Esophagus squamous epithelium (tissue), 5 donors: ENCODE data around the gene RGL3. TPM values are rescaled to one million over a fixed set of nuclear protein-coding genes. Genes with fewer than 3 reads are reported as not detected.

ENCODE experiments used
- DNase-seq: peaks from one replicate; lab custom pipeline; 2025; lab: John Stamatoyannopoulos, UW
- H3K27ac ChIP-seq, 4 donors: fragments of 200-600 bp; sonication (generic); one replicate each; pipeline ENCODE4 v1.5.1; 2016 to 2019; ENCODE audit warnings: mild to moderate bottlenecking in 1 of 4
- H3K27me3 ChIP-seq, 4 donors: fragments of 200-600 bp; sonication (generic); 1 replicate in 3 of 4; 2 replicates in 1 of 4; pipeline versions ENCODE4 v1.5.1 to v1.6.0; 2017 to 2021; ENCODE audit warnings: antibody characterized with exemption in 1 of 4
- H3K36me3 ChIP-seq, 3 donors: fragments of 200-600 bp; sonication (generic); one replicate each; pipeline ENCODE4 v1.5.1; 2016 to 2019
- H3K4me1 ChIP-seq, 3 donors: fragments of 200-600 bp; sonication (generic); one replicate each; pipeline ENCODE4 v1.5.1; 2017 to 2019
- H3K4me3 ChIP-seq, 4 donors: fragments of 200-600 bp; sonication (generic); 1 replicate in 3 of 4; 2 replicates in 1 of 4; pipeline ENCODE4 v1.5.1; 2016 to 2019; ENCODE audit warnings: mild to moderate bottlenecking in 2 of 4, moderate library complexity in 1 of 4
- H3K9me3 ChIP-seq, 3 donors: fragments of 200-600 bp; sonication (generic); one replicate each; pipeline ENCODE4 v1.5.1; 2016 to 2019
- POLR2A ChIP-seq, 4 donors: fragments of 450-650 bp; IDR thresholded peaks; one replicate each; pipeline ENCODE4 v1.6.1; 2017; ENCODE audit warnings: antibody characterized with exemption in 4 of 4, mild to moderate bottlenecking in 4 of 4, moderate library complexity in 3 of 4
- WGBS, 2 donors: methylation state at CpG; one replicate each; pipeline ENCODE4 v1.1.5; 2018; 5-methylcytosine and 5-hydroxymethylcytosine counted together
- intact Hi-C: fragments of 100-400 bp; cut with DNase I; formaldehyde crosslinking; loops from one replicate; pipeline ENCODE4 v1.15.0; 2022
- total RNA-seq, 4 donors: library from RNA; depleted of rRNA; stranded (reverse); fragments of >200 nt; gene quantifications; one replicate each; pipeline ENCODE4 v1.1.0, GENCODE V29; 2016
- TF ChIP-seq, protein P1 (sequence below), 6 experiments: fragments of 450-650 bp in 4 of 6; fragments of 200-600 bp in 2 of 6; sonication (generic) in 2 of 6; IDR thresholded peaks; one replicate each; pipeline ENCODE4 v1.5.1; 2016 to 2019; ENCODE audit warnings: antibody characterized with exemption in 6 of 6, mild to moderate bottlenecking in 4 of 6, moderate library complexity in 4 of 6
- donor health status: DM: yes; HTN: yes; CAD: no.

Gene RGL3
- total RNA-seq, 4 donors from 2014 or later: 0.22 to 1.9 (median 0.45) TPM

DNA sequence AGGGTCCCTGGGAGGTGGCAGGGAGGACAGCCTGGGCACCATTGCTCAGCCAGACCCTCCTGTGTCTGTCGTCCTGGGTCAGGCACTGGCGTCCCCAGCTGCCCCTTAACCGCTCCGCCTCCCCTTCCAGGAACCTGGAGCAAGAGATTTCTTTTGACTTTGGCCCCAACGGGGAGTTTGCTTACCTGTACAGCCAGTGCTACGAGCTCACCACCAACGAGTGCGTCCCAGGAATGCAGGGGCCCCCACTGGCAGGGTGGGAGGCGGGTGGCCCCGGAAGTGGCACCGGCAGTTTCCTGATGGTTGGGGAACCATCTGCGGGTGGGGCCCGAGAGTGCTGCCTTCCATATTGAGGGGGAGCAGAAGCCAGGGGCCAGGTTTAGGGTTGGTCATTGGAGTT is 29.3 kb upstream of the RGL3 start:
- intact Hi-C loops: loop anchor here (10.0 kb wide), 1 partner anchor 154 kb away; the partner anchor contains the start of gene TSPAN16
- H3K36me3 ChIP-seq: peaks cover 37 to 77% (median 40%) of the 10 kb centered on the region in 3 donors
- H3K4me3 ChIP-seq: no peak overlapping the region
- peaks cover 0 to 7% (median 0%) of the 10 kb centered on the region in 4 donors for H3K27me3 ChIP-seq
- no peak for DNase-seq
- no peaks in the 10 kb centered on the region for H3K9me3 ChIP-seq
- no peak overlapping the region for H3K27ac ChIP-seq
- WGBS, 2 donors: 90% methylated on average over 9 of the region's 13 CpGs; no CpG with 5 or more reads in 1 of the 2 donors
- no peak for TF ChIP-seq POLR2A (IDR thresholded peaks at IDR 0.05)
- TF ChIP-seq, protein P1, sequence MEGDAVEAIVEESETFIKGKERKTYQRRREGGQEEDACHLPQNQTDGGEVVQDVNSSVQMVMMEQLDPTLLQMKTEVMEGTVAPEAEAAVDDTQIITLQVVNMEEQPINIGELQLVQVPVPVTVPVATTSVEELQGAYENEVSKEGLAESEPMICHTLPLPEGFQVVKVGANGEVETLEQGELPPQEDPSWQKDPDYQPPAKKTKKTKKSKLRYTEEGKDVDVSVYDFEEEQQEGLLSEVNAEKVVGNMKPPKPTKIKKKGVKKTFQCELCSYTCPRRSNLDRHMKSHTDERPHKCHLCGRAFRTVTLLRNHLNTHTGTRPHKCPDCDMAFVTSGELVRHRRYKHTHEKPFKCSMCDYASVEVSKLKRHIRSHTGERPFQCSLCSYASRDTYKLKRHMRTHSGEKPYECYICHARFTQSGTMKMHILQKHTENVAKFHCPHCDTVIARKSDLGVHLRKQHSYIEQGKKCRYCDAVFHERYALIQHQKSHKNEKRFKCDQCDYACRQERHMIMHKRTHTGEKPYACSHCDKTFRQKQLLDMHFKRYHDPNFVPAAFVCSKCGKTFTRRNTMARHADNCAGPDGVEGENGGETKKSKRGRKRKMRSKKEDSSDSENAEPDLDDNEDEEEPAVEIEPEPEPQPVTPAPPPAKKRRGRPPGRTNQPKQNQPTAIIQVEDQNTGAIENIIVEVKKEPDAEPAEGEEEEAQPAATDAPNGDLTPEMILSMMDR (IDR thresholded peaks at IDR 0.05): no peak
- peaks cover 0 to 16% (median 3%) of the 10 kb centered on the region in 3 donors for H3K4me1 ChIP-seq

DNA sequence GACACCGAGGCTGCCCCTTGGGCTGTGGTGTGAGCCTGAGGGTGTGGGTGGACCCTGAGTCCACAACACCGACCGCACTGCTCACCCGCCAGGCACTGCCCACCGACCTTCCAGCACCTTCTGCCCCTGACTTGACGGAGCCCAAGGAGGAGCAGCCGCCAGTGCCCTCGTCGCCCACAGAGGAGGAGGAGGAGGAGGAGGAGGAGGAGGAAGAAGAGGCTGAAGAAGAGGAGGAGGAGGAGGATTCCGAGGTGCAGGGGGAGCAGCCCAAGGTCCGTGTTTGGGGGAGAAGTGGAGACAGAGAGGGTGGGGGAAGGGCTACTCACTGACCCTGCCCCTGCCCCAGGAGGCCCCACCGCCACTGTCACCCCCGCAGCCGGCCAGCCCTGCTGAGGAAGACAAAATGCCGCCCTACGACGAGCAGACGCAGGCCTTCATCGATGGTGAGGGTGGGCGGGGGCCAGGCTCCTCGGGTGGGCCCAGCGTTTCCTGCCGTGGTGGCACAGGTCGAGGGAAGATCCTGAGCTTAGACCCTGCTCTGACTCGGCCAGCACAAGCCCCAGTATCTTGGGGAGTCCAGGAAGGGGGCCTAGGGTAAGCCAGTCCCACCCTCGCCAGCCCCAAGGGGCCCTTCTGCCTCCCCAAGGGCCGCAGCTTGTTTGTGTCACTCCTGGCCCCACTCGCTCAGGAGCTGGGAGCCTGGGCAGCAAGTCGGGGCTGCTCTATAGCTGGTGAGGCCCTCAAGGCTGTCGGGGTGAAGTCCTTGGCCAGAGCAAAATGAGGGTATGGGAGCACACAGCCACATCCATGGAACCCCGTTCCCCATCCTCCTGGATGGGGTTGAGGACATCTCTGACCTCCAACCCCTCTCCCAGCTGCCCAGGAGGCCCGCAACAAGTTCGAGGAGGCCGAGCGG is 28.5 kb upstream of the RGL3 start:
- peaks cover 0 to 19% (median 3%) of the 10 kb centered on the region in 3 donors for H3K4me1 ChIP-seq
- H3K27me3 ChIP-seq: peaks cover 0 to 1% (median 0%) of the 10 kb centered on the region in 4 donors
- no peak overlapping the region for H3K27ac ChIP-seq
- no peak overlapping the region for H3K4me3 ChIP-seq
- no peaks in the 10 kb centered on the region for H3K9me3 ChIP-seq
- DNase-seq: no peak
- 93% methylated on average over 16 of the region's 35 CpGs; no CpG with 5 or more reads in 1 of the 2 donors for WGBS, 2 donors
- intact Hi-C loops: loop anchor here (10.0 kb wide), 1 partner anchor 153 kb away; the partner anchor contains the start of gene TSPAN16
- H3K36me3 ChIP-seq: peaks cover 40 to 85% (median 43%) of the 10 kb centered on the region in 3 donors
- no peak for TF ChIP-seq POLR2A (IDR thresholded peaks at IDR 0.05)
- TF ChIP-seq, protein P1 (IDR thresholded peaks at IDR 0.05): no peak

DNA sequence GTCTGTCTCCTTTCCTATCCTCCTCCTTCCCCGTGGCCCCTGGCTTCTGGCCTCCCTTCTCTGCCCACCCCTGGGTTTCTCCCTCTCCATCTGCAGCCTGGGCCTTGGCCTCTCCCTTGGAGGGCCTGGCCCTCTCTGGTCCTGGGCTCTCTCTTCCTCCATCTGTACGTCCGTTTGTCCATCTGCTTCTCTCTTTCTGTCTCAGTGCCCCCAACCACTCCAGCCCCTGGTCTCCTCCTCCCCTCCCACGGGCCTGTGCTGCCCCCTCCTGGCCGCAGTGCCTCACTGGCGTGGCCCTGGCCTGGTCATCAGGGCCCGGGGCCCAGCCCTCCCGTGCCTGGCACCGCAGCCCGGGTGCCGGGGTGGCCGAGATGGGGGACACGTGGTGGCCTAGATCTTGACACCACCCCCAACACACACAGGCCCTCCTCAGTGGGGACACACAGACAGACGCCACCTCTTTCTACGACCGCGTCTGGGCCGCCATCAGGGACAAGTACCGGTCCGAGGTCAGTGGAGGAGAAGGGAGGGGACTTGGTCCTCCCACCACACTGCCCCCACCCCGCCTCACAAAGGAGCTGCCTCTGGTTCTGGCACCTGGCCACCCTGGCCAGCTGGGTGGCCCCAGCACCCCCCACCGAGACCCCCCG is 27.7 kb upstream of the RGL3 start:
- no peaks in the 10 kb centered on the region for H3K9me3 ChIP-seq
- H3K27me3 ChIP-seq: no peaks in the 10 kb centered on the region
- H3K4me1 ChIP-seq: peaks cover 0 to 18% (median 2%) of the 10 kb centered on the region in 3 donors
- DNase-seq: no peak
- peaks cover 40 to 93% (median 49%) of the 10 kb centered on the region in 3 donors for H3K36me3 ChIP-seq
- H3K4me3 ChIP-seq: no peak overlapping the region
- no peak for TF ChIP-seq POLR2A (IDR thresholded peaks at IDR 0.05)
- TF ChIP-seq, protein P1 (IDR thresholded peaks at IDR 0.05): peak; percentile 33 to 79 (median 67)
- 49 to 59% methylated on average over 5 to 10 of the region's 23 CpGs for WGBS, 2 donors
- H3K27ac ChIP-seq: no peak overlapping the region
- intact Hi-C loops: loop anchor here (10.0 kb wide), 1 partner anchor 152 kb away; the partner anchor contains the start of gene TSPAN16

DNA sequence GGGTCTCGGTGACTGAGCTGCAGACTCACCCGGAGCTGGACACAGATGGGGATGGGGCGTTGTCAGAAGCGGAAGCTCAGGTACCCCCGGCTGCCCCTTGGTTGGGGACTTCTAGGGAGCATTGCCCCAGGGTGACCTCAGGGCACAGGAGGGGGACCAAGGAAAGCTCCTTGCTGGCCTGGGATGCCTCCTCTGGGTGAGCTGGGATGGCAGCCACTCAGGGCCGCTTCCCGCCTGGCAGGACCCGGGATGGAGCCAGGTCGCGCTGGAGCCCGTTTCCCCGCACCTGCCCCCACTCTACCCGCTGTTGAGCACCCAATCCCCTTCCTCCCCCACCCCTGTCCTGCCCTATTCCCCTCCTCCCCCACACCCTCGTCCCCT is 27.1 kb upstream of the RGL3 start:
- Histone ChIP-seq H3K27ac (no peak overlapping the region), H3K4me3 (no peak overlapping the region), H3K36me3 (peaks cover 45 to 98% (median 55%) of the 10 kb centered on the region in 3 donors), H3K4me1 (peaks cover 0 to 14% (median 0%) of the 10 kb centered on the region in 3 donors), H3K27me3 (no peaks in the 10 kb centered on the region), H3K9me3 (no peaks in the 10 kb centered on the region)
- intact Hi-C loops: loop anchor here (10.0 kb wide), 1 partner anchor 151 kb away; the partner anchor contains the start of gene TSPAN16
- TF ChIP-seq, protein P1 (IDR thresholded peaks at IDR 0.05): no peak
- TF ChIP-seq POLR2A (IDR thresholded peaks at IDR 0.05): no peak
- WGBS, 2 donors: 86 to 87% methylated on average over 7 to 9 of the region's 14 CpGs
- no peak for DNase-seq
